HepG2 (cell line): ENCODE data around the gene RHOC. TPM values are rescaled to one million over a fixed set of nuclear protein-coding genes. Genes with fewer than 3 reads are reported as not detected.

Experiments
- CCDC6 ChIP-seq: sonication (generic); formaldehyde crosslinking; IDR thresholded peaks from 2 replicates; pipeline ENCODE4 v1.8.1; 2022; ENCODE audit warnings: mild to moderate bottlenecking, missing genetic modification reagents, moderate library complexity
- GATAD1 ChIP-seq: IDR thresholded peaks from 2 replicates; pipeline ENCODE4 v1.6.1; 2016; ENCODE audit warnings: missing genetic modification reagents, missing compliant biosample characterization
- HCFC1 ChIP-seq: fragments of 150-350 bp; IDR thresholded peaks from 2 replicates; pipeline ENCODE4 v1.6.1; 2014; ENCODE audit warnings: low read depth, low read length
- KAT2B ChIP-seq: fragments of 150-350 bp; IDR thresholded peaks from 2 replicates; pipeline ENCODE4 v1.6.1; 2014; ENCODE audit warnings: low read depth, low read length, borderline replicate concordance
- KLF6 ChIP-seq: IDR thresholded peaks from 2 replicates; pipeline ENCODE4 v1.8.0; 2016; ENCODE audit warnings: missing biosample characterization, missing genetic modification reagents
- PHF8 ChIP-seq: sonication (generic); formaldehyde crosslinking; IDR thresholded peaks from 2 replicates; pipeline ENCODE4 v1.5.0; 2020; ENCODE audit warnings: missing genetic modification reagents
- TAF15 ChIP-seq: fragments of 200-400 bp; formaldehyde crosslinking; IDR thresholded peaks from one replicate; pipeline ENCODE4 v1.6.1; 2018; ENCODE audit warnings: mild to moderate bottlenecking, low read depth, low read length; ENCODE audit not compliant: poor library complexity, severe bottlenecking
- THAP11 ChIP-seq: IDR thresholded peaks from 2 replicates; pipeline ENCODE4 v1.6.1; 2016; ENCODE audit warnings: missing biosample characterization, missing genetic modification reagents
- YEATS4 ChIP-seq: sonication (generic); formaldehyde crosslinking; IDR thresholded peaks from 2 replicates; pipeline ENCODE4 v1.4.0; 2020; ENCODE audit warnings: missing genetic modification reagents, borderline replicate concordance
- ZNF253 ChIP-seq: sonication (generic); formaldehyde crosslinking; IDR thresholded peaks from 2 replicates; pipeline ENCODE4 v1.8.0; 2022; ENCODE audit warnings: mild to moderate bottlenecking, missing genetic modification reagents, borderline replicate concordance
- ZNF547 ChIP-seq: sonication (generic); formaldehyde crosslinking; IDR thresholded peaks from 2 replicates; pipeline ENCODE4 v1.5.1; 2020; ENCODE audit warnings: mild to moderate bottlenecking, missing genetic modification reagents
- ZNF562 ChIP-seq: sonication (generic); formaldehyde crosslinking; IDR thresholded peaks from 2 replicates; pipeline ENCODE4 v1.8.0; 2022; ENCODE audit warnings: missing genetic modification reagents, borderline replicate concordance
- ZNF574 ChIP-seq: sonication (generic); formaldehyde crosslinking; IDR thresholded peaks from 2 replicates; pipeline ENCODE4 v1.4.0; 2020; ENCODE audit warnings: missing genetic modification reagents
- ZNF672 ChIP-seq: sonication (generic); formaldehyde crosslinking; IDR thresholded peaks from 2 replicates; pipeline ENCODE4 v1.8.1; 2022; ENCODE audit warnings: missing genetic modification reagents
- ZNF768 ChIP-seq: sonication (generic); formaldehyde crosslinking; IDR thresholded peaks from 2 replicates; pipeline ENCODE4 v1.4.0; 2020; ENCODE audit warnings: missing genetic modification reagents
- ZNF788 ChIP-seq: sonication (generic); formaldehyde crosslinking; IDR thresholded peaks from 2 replicates; pipeline ENCODE4 v1.5.0; 2020; ENCODE audit warnings: mild to moderate bottlenecking, missing genetic modification reagents, borderline replicate concordance
- polyA plus RNA-seq, 8 experiments: library from polyadenylated mRNA; depleted of rRNA in 3 of 8; stranded (reverse) in 7 of 8; unstranded in 1 of 8; fragments of >200 nt; fragmentation: Illumina TruSeq in 4 of 8; extraction: Trizol in 4 of 8; gene quantifications; 2 replicates each; pipeline versions ENCODE4 v1.2.1 to v1.2.3, GENCODE V29; 2011 to 2016; ENCODE audit warnings: low read depth in 4 of 8, missing spikeins in 1 of 8, mixed read lengths in 1 of 8; ENCODE audit not compliant: insufficient read depth in 1 of 8
- total RNA-seq, 5 experiments: library from RNA; depleted of rRNA; stranded (reverse); fragments of >200 nt; fragmentation: Illumina TruSeq; extraction: Trizol; gene quantifications; 2 replicates each; pipeline ENCODE4 v1.2.3, GENCODE V29; 2016; ENCODE audit warnings: low read depth in 1 of 5
- TF ChIP-seq, protein P1 (sequence below): sonication (generic); formaldehyde crosslinking; IDR thresholded peaks from 2 replicates; pipeline ENCODE4 v1.9.0; 2022; ENCODE audit warnings: missing genetic modification reagents, mild to moderate bottlenecking, borderline replicate concordance
- TF ChIP-seq, protein P2 (sequence below): IDR thresholded peaks from 2 replicates; pipeline ENCODE4 v1.6.1; 2018; ENCODE audit warnings: missing genetic modification reagents, mild to moderate bottlenecking, missing compliant biosample characterization
- TF ChIP-seq, protein P3 (sequence below), 2 experiments: IDR thresholded peaks; 2 replicates each; pipeline ENCODE4 v1.6.1; 2011 to 2012; ENCODE audit warnings: low read length in 2 of 2, borderline replicate concordance in 1 of 2, low read depth in 1 of 2, mild to moderate bottlenecking in 1 of 2, moderate library complexity in 1 of 2

RHOC gene
- total and polyA plus RNA-seq, 2 of the 13 experiments (the other 11 are each of a cell fraction or from before 2014, with no cell fraction given): 64.3 to 182 TPM

- TF ChIP-seq, protein P1, sequence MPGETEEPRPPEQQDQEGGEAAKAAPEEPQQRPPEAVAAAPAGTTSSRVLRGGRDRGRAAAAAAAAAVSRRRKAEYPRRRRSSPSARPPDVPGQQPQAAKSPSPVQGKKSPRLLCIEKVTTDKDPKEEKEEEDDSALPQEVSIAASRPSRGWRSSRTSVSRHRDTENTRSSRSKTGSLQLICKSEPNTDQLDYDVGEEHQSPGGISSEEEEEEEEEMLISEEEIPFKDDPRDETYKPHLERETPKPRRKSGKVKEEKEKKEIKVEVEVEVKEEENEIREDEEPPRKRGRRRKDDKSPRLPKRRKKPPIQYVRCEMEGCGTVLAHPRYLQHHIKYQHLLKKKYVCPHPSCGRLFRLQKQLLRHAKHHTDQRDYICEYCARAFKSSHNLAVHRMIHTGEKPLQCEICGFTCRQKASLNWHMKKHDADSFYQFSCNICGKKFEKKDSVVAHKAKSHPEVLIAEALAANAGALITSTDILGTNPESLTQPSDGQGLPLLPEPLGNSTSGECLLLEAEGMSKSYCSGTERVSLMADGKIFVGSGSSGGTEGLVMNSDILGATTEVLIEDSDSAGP (CRISPR knock-in tag): peak; percentile 37; the same call in 1 of the 2 replicates
- TF ChIP-seq TAF15 (no peak), ZNF253 (CRISPR knock-in tag) (no peak), ZNF768 (CRISPR knock-in tag) (no peak), PHF8 (CRISPR knock-in tag) (no peak), GATAD1 (CRISPR knock-in tag) (no peak), ZNF788 (CRISPR knock-in tag) (peak; percentile 51; the same call in 1 of the 2 replicates), ZNF562 (CRISPR knock-in tag) (no peak), THAP11 (CRISPR knock-in tag) (peak; percentile 51; the same call in 1 of the 2 replicates), ZNF574 (CRISPR knock-in tag) (no peak), CCDC6 (CRISPR knock-in tag) (no peak), HCFC1 (no peak), ZNF672 (CRISPR knock-in tag) (no peak), ZNF547 (no peak), YEATS4 (CRISPR knock-in tag) (no peak), KAT2B (no peak), KLF6 (CRISPR knock-in tag) (0 out of 2 replicates have a peak, but pooled peaks have one; percentile 52)
- TF ChIP-seq, protein P2, sequence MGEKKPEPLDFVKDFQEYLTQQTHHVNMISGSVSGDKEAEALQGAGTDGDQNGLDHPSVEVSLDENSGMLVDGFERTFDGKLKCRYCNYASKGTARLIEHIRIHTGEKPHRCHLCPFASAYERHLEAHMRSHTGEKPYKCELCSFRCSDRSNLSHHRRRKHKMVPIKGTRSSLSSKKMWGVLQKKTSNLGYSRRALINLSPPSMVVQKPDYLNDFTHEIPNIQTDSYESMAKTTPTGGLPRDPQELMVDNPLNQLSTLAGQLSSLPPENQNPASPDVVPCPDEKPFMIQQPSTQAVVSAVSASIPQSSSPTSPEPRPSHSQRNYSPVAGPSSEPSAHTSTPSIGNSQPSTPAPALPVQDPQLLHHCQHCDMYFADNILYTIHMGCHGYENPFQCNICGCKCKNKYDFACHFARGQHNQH: no peak; the same call in 1 of the 2 replicates
- TF ChIP-seq, protein P3, sequence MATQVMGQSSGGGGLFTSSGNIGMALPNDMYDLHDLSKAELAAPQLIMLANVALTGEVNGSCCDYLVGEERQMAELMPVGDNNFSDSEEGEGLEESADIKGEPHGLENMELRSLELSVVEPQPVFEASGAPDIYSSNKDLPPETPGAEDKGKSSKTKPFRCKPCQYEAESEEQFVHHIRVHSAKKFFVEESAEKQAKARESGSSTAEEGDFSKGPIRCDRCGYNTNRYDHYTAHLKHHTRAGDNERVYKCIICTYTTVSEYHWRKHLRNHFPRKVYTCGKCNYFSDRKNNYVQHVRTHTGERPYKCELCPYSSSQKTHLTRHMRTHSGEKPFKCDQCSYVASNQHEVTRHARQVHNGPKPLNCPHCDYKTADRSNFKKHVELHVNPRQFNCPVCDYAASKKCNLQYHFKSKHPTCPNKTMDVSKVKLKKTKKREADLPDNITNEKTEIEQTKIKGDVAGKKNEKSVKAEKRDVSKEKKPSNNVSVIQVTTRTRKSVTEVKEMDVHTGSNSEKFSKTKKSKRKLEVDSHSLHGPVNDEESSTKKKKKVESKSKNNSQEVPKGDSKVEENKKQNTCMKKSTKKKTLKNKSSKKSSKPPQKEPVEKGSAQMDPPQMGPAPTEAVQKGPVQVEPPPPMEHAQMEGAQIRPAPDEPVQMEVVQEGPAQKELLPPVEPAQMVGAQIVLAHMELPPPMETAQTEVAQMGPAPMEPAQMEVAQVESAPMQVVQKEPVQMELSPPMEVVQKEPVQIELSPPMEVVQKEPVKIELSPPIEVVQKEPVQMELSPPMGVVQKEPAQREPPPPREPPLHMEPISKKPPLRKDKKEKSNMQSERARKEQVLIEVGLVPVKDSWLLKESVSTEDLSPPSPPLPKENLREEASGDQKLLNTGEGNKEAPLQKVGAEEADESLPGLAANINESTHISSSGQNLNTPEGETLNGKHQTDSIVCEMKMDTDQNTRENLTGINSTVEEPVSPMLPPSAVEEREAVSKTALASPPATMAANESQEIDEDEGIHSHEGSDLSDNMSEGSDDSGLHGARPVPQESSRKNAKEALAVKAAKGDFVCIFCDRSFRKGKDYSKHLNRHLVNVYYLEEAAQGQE (IDR thresholded peaks at IDR 0.05; ENCODE audit: borderline replicate concordance in 1 of 2, low read depth in 1 of 2, low read length in 2 of 2): peak in 1 of 2 experiments; percentile 48; a peak in 1 of 4 replicates
Observed at GRCh38 chr1:112698366-112699310, 8.3 kb downstream of the RHOC start (continued).
